ENCODE data around the gene KRTAP9-1. TPM values are rescaled to one million over a fixed set of nuclear protein-coding genes. Genes with fewer than 3 reads are reported as not detected.
"Not testable (repeated sequence)": the region's sequence is repeated elsewhere in the genome, so short reads cannot be mapped to it uniquely, and the experiment has no call there.

KRTAP9-1 gene
- total and polyA plus RNA-seq, 11 donors = not detected

- no peak overlapping the region for H3K27ac ChIP-seq
- no peaks in the 10 kb centered on the region for H3K4me1 ChIP-seq
- TF ChIP-seq CTCF (IDR thresholded peaks at IDR 0.05) (no peak), POLR2A (IDR thresholded peaks at IDR 0.05) (no peak)
- no peaks in the 10 kb centered on the region for H3K9me3 ChIP-seq
- WGBS, 4 donors = 75 to 86% (median 85%) methylated on average over 6 of the region's 6 CpGs
- intact Hi-C loops (cut with DNase I) = no loop called here
- ATAC-seq (no peak), DNase-seq (no peak)
- H3K4me3 ChIP-seq = no peak overlapping the region
- no peaks in the 10 kb centered on the region for H3K36me3 ChIP-seq
- H3K27me3 ChIP-seq = peaks cover 0 to 35% (median 6%) of the 10 kb centered on the region in 9 donors
These were observed 42.0 kb downstream of the KRTAP9-1 start for GRCh38 chr17:41231731-41232130.

GRCh38 chr17:41232399-41233105 is 42.9 kb downstream of the KRTAP9-1 start, which contains the start of gene KRTAP9-3:
KRTAP9-3 (plus strand) TSS chr17:41232449; CDS start chr17:41232502, 53 bp downstream.
- H3K4me1 ChIP-seq; ATAC-seq; H3K4me3 ChIP-seq; H3K36me3 ChIP-seq; DNase-seq; H3K27ac ChIP-seq; intact Hi-C loops (cut with DNase I); H3K9me3 ChIP-seq: not testable (repeated sequence)
- 76 to 100% (median 84%) methylated on average over 1 of the region's 1 CpG for WGBS, 4 donors
- peaks cover 0 to 35% (median 6%) of the 10 kb centered on the region in 9 donors for H3K27me3 ChIP-seq

GRCh38 chr17:41237116-41237515 is 47.4 kb downstream of the KRTAP9-1 start:
- ATAC-seq; H3K4me1 ChIP-seq; intact Hi-C loops (cut with DNase I); H3K4me3 ChIP-seq; H3K9me3 ChIP-seq; H3K27ac ChIP-seq; H3K36me3 ChIP-seq; DNase-seq: not testable (repeated sequence)
- peaks cover 0 to 32% (median 4%) of the 10 kb centered on the region in 9 donors for H3K27me3 ChIP-seq
- 63 to 68% (median 65%) methylated on average over 4 of the region's 4 CpGs for WGBS, 4 donors

- H3K9me3 ChIP-seq; intact Hi-C loops (cut with DNase I); H3K4me3 ChIP-seq; H3K36me3 ChIP-seq; ATAC-seq; H3K27ac ChIP-seq; H3K4me1 ChIP-seq; DNase-seq: not testable (repeated sequence)
- WGBS, 4 donors = 30 to 53% (median 39%) methylated on average over 2 to 3 of the region's 3 CpGs
- peaks cover 0 to 24% (median 4%) of the 10 kb centered on the region in 9 donors for H3K27me3 ChIP-seq
These were observed 48.3 kb downstream of the KRTAP9-1 start, which contains the start of gene KRTAP9-8 for GRCh38 chr17:41237949-41238437. KRTAP9-8 (plus strand) TSS chr17:41237999; CDS start chr17:41238052, 53 bp downstream.

Other genes with a start within 250 kb of the KRTAP9-1 start
Only the 30 nearest of the 40 such genes appear.
- gene KRTAP1-4, start 159.7 kb upstream of the KRTAP9-1 start, total RNA-seq = not detected
- gene KRTAP1-4, start 159.7 kb upstream of the KRTAP9-1 start, polyA plus RNA-seq = not detected
- gene KRTAP1-3, start 155.0 kb upstream of the KRTAP9-1 start, total RNA-seq = not detected
- not detected for gene KRTAP1-3, start 155.0 kb upstream of the KRTAP9-1 start, polyA plus RNA-seq
- gene KRTAP1-1, start 148.4 kb upstream of the KRTAP9-1 start, total RNA-seq = not detected
- not detected for gene KRTAP1-1, start 148.4 kb upstream of the KRTAP9-1 start, polyA plus RNA-seq
- gene KRTAP2-1, start 142.6 kb upstream of the KRTAP9-1 start, total RNA-seq = not detected
- gene KRTAP2-1, start 142.6 kb upstream of the KRTAP9-1 start, polyA plus RNA-seq = not detected
- not detected for gene KRTAP2-2, start 134.7 kb upstream of the KRTAP9-1 start, total RNA-seq
- gene KRTAP2-2, start 134.7 kb upstream of the KRTAP9-1 start, polyA plus RNA-seq = not detected
- not detected for gene KRTAP2-3, start 129.8 kb upstream of the KRTAP9-1 start, total RNA-seq
- not detected for gene KRTAP2-3, start 129.8 kb upstream of the KRTAP9-1 start, polyA plus RNA-seq
- not detected for gene KRTAP2-4, start 124.0 kb upstream of the KRTAP9-1 start, total RNA-seq
- not detected for gene KRTAP2-4, start 124.0 kb upstream of the KRTAP9-1 start, polyA plus RNA-seq
- gene KRTAP4-7, start 105.7 kb upstream of the KRTAP9-1 start, total RNA-seq = not detected
- gene KRTAP4-7, start 105.7 kb upstream of the KRTAP9-1 start, polyA plus RNA-seq = not detected
- gene KRTAP4-8, start 91.7 kb upstream of the KRTAP9-1 start, total RNA-seq = not detected
- not detected for gene KRTAP4-8, start 91.7 kb upstream of the KRTAP9-1 start, polyA plus RNA-seq
- not detected for gene KRTAP4-16, start 87.7 kb upstream of the KRTAP9-1 start, total RNA-seq
- gene KRTAP4-16, start 87.7 kb upstream of the KRTAP9-1 start, polyA plus RNA-seq = not detected
- gene KRTAP4-9, start 84.5 kb upstream of the KRTAP9-1 start, total RNA-seq = not detected
- not detected for gene KRTAP4-9, start 84.5 kb upstream of the KRTAP9-1 start, polyA plus RNA-seq
- gene KRTAP4-11, start 71.5 kb upstream of the KRTAP9-1 start, total RNA-seq = not detected
- not detected for gene KRTAP4-11, start 71.5 kb upstream of the KRTAP9-1 start, polyA plus RNA-seq
- not detected for gene KRTAP4-12, start 65.7 kb upstream of the KRTAP9-1 start, total RNA-seq
- not detected for gene KRTAP4-12, start 65.7 kb upstream of the KRTAP9-1 start, polyA plus RNA-seq
- gene KRTAP4-6, start 49.3 kb upstream of the KRTAP9-1 start, total RNA-seq = not detected
- not detected for gene KRTAP4-6, start 49.3 kb upstream of the KRTAP9-1 start, polyA plus RNA-seq
- not detected for gene KRTAP4-5, start 40.1 kb upstream of the KRTAP9-1 start, total RNA-seq
- not detected for gene KRTAP4-5, start 40.1 kb upstream of the KRTAP9-1 start, polyA plus RNA-seq
- not detected for gene KRTAP4-4, start 29.1 kb upstream of the KRTAP9-1 start, total RNA-seq
- not detected for gene KRTAP4-4, start 29.1 kb upstream of the KRTAP9-1 start, polyA plus RNA-seq
- not detected for gene KRTAP4-3, start 21.7 kb upstream of the KRTAP9-1 start, total RNA-seq
- not detected for gene KRTAP4-3, start 21.7 kb upstream of the KRTAP9-1 start, polyA plus RNA-seq
- not detected for gene KRTAP4-2, start 11.7 kb upstream of the KRTAP9-1 start, total RNA-seq
- not detected for gene KRTAP4-2, start 11.7 kb upstream of the KRTAP9-1 start, polyA plus RNA-seq
- not detected for gene KRTAP4-1, start 5.0 kb upstream of the KRTAP9-1 start, total RNA-seq
- not detected for gene KRTAP4-1, start 5.0 kb upstream of the KRTAP9-1 start, polyA plus RNA-seq
- not detected for gene KRTAP9-2, start 36.8 kb downstream of the KRTAP9-1 start, total RNA-seq
- gene KRTAP9-2, start 36.8 kb downstream of the KRTAP9-1 start, polyA plus RNA-seq = not detected
- not detected for gene KRTAP9-3, start 42.6 kb downstream of the KRTAP9-1 start, total RNA-seq
- gene KRTAP9-3, start 42.6 kb downstream of the KRTAP9-1 start, polyA plus RNA-seq = not detected
- not detected for gene KRTAP9-8, start 48.1 kb downstream of the KRTAP9-1 start, total RNA-seq
- not detected for gene KRTAP9-8, start 48.1 kb downstream of the KRTAP9-1 start, polyA plus RNA-seq
- gene KRTAP9-4, start 59.8 kb downstream of the KRTAP9-1 start, total RNA-seq = not detected
- gene KRTAP9-4, start 59.8 kb downstream of the KRTAP9-1 start, polyA plus RNA-seq = not detected
- not detected for gene KRTAP9-9, start 65.5 kb downstream of the KRTAP9-1 start, total RNA-seq
- not detected for gene KRTAP9-9, start 65.5 kb downstream of the KRTAP9-1 start, polyA plus RNA-seq
- gene KRTAP9-6, start 75.5 kb downstream of the KRTAP9-1 start, total RNA-seq = not detected
- gene KRTAP9-6, start 75.5 kb downstream of the KRTAP9-1 start, polyA plus RNA-seq = not detected
- gene KRTAP9-7, start 85.8 kb downstream of the KRTAP9-1 start, total RNA-seq = not detected
- not detected for gene KRTAP9-7, start 85.8 kb downstream of the KRTAP9-1 start, polyA plus RNA-seq
- not detected for gene KRTAP29-1, start 113.0 kb downstream of the KRTAP9-1 start, total RNA-seq
- not detected for gene KRTAP29-1, start 113.0 kb downstream of the KRTAP9-1 start, polyA plus RNA-seq
- gene KRTAP16-1, start 119.4 kb downstream of the KRTAP9-1 start, total RNA-seq = not detected
- gene KRTAP16-1, start 119.4 kb downstream of the KRTAP9-1 start, polyA plus RNA-seq = not detected
- gene KRTAP17-1, start 125.8 kb downstream of the KRTAP9-1 start, total RNA-seq = not detected
- not detected for gene KRTAP17-1, start 125.8 kb downstream of the KRTAP9-1 start, polyA plus RNA-seq
- not detected for gene KRT33A, start 160.9 kb downstream of the KRTAP9-1 start, total RNA-seq
- not detected for gene KRT33A, start 160.9 kb downstream of the KRTAP9-1 start, polyA plus RNA-seq